ENCODE measurements around the gene COPS2. TPM values are rescaled to one million over a fixed set of nuclear protein-coding genes. Genes with fewer than 3 reads are reported as not detected.

COPS2 gene
- total and polyA plus RNA-seq, 2 of the 13 experiments (the other 11 are each of a cell fraction or from before 2014, with no cell fraction given), result 37.8 to 66.3 TPM

GRCh38 chr15:49155110-49155833 is at the start of gene COPS2 (continued):
- TF ChIP-seq SP4 (CRISPR knock-in tag; IDR thresholded peaks at IDR 0.05) (peak; percentile 54; the same call in 1 of the 2 replicates), HOXA3 (CRISPR knock-in tag; IDR thresholded peaks at IDR 0.05) (peak; percentile 83; the same call in 1 of the 2 replicates), BCL6 (CRISPR knock-in tag; IDR thresholded peaks at IDR 0.05) (peak; percentile 46; the same call in 1 of the 2 replicates), FLYWCH1 (CRISPR knock-in tag; IDR thresholded peaks at IDR 0.05) (no peak), ZNF609 (CRISPR knock-in tag; IDR thresholded peaks at IDR 0.05; ENCODE audit: borderline replicate concordance) (no peak), KMT2B (CRISPR knock-in tag; IDR thresholded peaks at IDR 0.05) (peak; percentile 99), BRD4 (CRISPR knock-in tag; IDR thresholded peaks at IDR 0.05) (0 out of 2 replicates have a peak, but pooled peaks have one; percentile 34), ZNF546 (CRISPR knock-in tag; conservative IDR thresholded peaks at IDR 0.05) (no peak; the same call in 1 of the 2 replicates), ZNF746 (CRISPR knock-in tag; IDR thresholded peaks at IDR 0.05) (peak; percentile 14; the same call in 1 of the 2 replicates), EHMT2 (IDR thresholded peaks at IDR 0.05; ENCODE audit: borderline replicate concordance, low read depth, low read length) (peak; percentile 84; the same call in 1 of the 2 replicates), NPAS2 (CRISPR knock-in tag; IDR thresholded peaks at IDR 0.05; ENCODE audit: borderline replicate concordance) (no peak), FOXP1 (IDR thresholded peaks at IDR 0.05) (no peak), FOXP1 (CRISPR knock-in tag; IDR thresholded peaks at IDR 0.05) (peak; percentile 38; the same call in 1 of the 2 replicates), ZNF256 (CRISPR knock-in tag; conservative IDR thresholded peaks at IDR 0.05) (no peak), ZNF20 (CRISPR knock-in tag; IDR thresholded peaks at IDR 0.05) (no peak), NFE2L2 (IDR thresholded peaks at IDR 0.05; ENCODE audit: low read length) (no peak; the same call in 1 of the 2 replicates), XRCC5 (optimal IDR thresholded peaks at IDR 0.05; ENCODE audit: low read length) (peak; percentile 98), MYPOP (CRISPR knock-in tag; IDR thresholded peaks at IDR 0.05) (peak; percentile 54; the same call in 1 of the 2 replicates), GABPB1 (CRISPR knock-in tag; IDR thresholded peaks at IDR 0.05) (peak; percentile 97), MAF1 (CRISPR knock-in tag; IDR thresholded peaks at IDR 0.05; ENCODE audit: borderline replicate concordance) (no peak; the same call in 1 of the 2 replicates), ZFP37 (CRISPR knock-in tag; IDR thresholded peaks at IDR 0.05; ENCODE audit: borderline replicate concordance) (no peak), ZFAT (CRISPR knock-in tag; conservative IDR thresholded peaks at IDR 0.05) (peak; percentile 18; the same call in 1 of the 2 replicates), ZNF605 (CRISPR knock-in tag; IDR thresholded peaks at IDR 0.05) (peak; percentile 34; the same call in 1 of the 2 replicates), ZNF24 (IDR thresholded peaks at IDR 0.05) (peak; percentile 61; the same call in 1 of the 2 replicates), MAZ (IDR thresholded peaks at IDR 0.05; ENCODE audit: borderline replicate concordance, low read depth, low read length) (peak; percentile 80; the same call in 1 of the 2 replicates), MAZ (CRISPR knock-in tag; IDR thresholded peaks at IDR 0.05; ENCODE audit: low read depth) (peak; percentile 75), SAFB2 (CRISPR knock-in tag; IDR thresholded peaks at IDR 0.05; ENCODE audit: borderline replicate concordance, low read depth) (peak; percentile 49; the same call in 1 of the 2 replicates)

Data from HepG2 (cell line).